ENCODE results near the gene PLXNA4. TPM values are rescaled to one million over a fixed set of nuclear protein-coding genes. Genes with fewer than 3 reads are reported as not detected.

PLXNA4 gene
- total and polyA plus RNA-seq, 9 of the 15 experiments (the other 6 are each of a cell fraction or from before 2014, with no cell fraction given) = under 0.01 to 0.09 TPM; not detected in 7

DNA sequence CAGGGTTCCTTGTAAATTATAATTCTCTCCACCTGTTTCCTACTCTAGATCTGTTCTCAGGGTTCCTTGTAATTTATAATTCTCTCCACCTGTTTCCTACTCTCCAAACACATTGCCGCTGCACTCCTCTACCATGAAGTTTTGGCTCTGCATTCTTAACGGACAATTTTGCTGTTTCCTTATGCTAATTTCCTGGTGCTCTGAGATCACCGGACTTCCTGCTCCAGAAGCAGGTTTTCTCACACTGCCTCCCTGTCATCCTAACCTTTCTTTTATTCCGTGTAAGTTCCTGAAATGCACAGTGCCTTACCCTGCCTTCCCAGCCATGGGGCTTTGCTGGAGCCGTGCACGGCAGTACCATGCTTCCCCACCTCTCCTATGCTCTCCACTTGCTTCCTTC is 256.8 kb downstream of the PLXNA4 start:
- Histone ChIP-seq H3K9me3 (replicated peaks; ENCODE audit: control insufficient read depth, insufficient read depth, low read depth, low read length) (no peaks in the 10 kb centered on the region), H3K9ac (ENCODE audit: insufficient read depth in 1 of 2, low read depth in 2 of 2, low read length in 2 of 2) (no peak overlapping the region), H3K36me3 (ENCODE audit: control insufficient read depth, insufficient read depth, low read length) (no peaks in the 10 kb centered on the region), H3K27me3 (ENCODE audit: control insufficient read depth in 2 of 2, insufficient read depth in 2 of 2, low read length in 2 of 2) (peaks cover 6 to 28% of the 10 kb centered on the region in 2 experiments; a peak in 4 of 5 replicates), H3K4me1 (replicated peaks in 1 of 2; ENCODE audit: control insufficient read depth in 2 of 2, insufficient read depth in 2 of 2, low read length in 2 of 2) (no peaks in the 10 kb centered on the region), H3K4me3 (no peak overlapping the region), H3K4me2 (ENCODE audit: insufficient read depth, low read length) (no peak overlapping the region), H3K27ac (ENCODE audit: extremely low read depth, low read depth, low read length) (no peak overlapping the region), H4K20me1 (replicated peaks; ENCODE audit: control insufficient read depth, insufficient read depth, low read length) (peaks cover 5% of the 10 kb centered on the region; the same call in 1 of the 2 replicates), H2AFZ (ENCODE audit: low read depth, low read length) (no peak overlapping the region), H3K9me1 (ENCODE audit: control insufficient read depth, insufficient read depth, low read length) (no peaks in the 10 kb centered on the region), H3K79me2 (ENCODE audit: control insufficient read depth, insufficient read depth, low read length) (no peaks in the 10 kb centered on the region)
- intact Hi-C loops (cut with micrococcal nuclease) = loop anchor here (2.0 kb wide), 1 partner anchor 173 kb away; no protein-coding TSS in a partner anchor
- no peak for ATAC-seq
- WGBS (ENCODE audit: insufficient coverage, low coverage, missing lambda C conversion rate) = under 1% methylated on average over 6 of the region's 6 CpGs
- no TSS peak for BruUV-seq (replicated peaks)
- POLR2A ChIA-PET = no interaction called here
- no peak for FAIRE-seq
- CTCF ChIA-PET (ENCODE audit: low intra/inter-chr PET ratio) = interaction anchor here (2.5 kb wide), 1 partner anchor 261 kb away, joined by 15 read pairs; no protein-coding TSS in a partner anchor
- no peak for DNase-seq (ENCODE audit: extremely low read depth in 1 of 4, low spot score in 3 of 4)
- in situ Hi-C loops (cut with MboI) = no loop called here
- no peak for TF ChIP-seq SMARCB1 (IDR thresholded peaks at IDR 0.05; ENCODE audit: insufficient read length, low read depth)
- no peak for TF ChIP-seq PCBP1 (IDR thresholded peaks at IDR 0.05; ENCODE audit: low read depth, low read length, poor library complexity, severe bottlenecking)
- TF ChIP-seq ZBTB1 (CRISPR knock-in tag; IDR thresholded peaks at IDR 0.05; ENCODE audit: borderline replicate concordance, low read depth) = no peak
- no peak for TF ChIP-seq ZNF143 (CRISPR knock-in tag; IDR thresholded peaks at IDR 0.05)
- TF ChIP-seq, protein P1, sequence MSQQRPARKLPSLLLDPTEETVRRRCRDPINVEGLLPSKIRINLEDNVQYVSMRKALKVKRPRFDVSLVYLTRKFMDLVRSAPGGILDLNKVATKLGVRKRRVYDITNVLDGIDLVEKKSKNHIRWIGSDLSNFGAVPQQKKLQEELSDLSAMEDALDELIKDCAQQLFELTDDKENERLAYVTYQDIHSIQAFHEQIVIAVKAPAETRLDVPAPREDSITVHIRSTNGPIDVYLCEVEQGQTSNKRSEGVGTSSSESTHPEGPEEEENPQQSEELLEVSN (IDR thresholded peaks at IDR 0.05; ENCODE audit: borderline replicate concordance in 1 of 2, extremely low read depth in 1 of 2, insufficient read depth in 1 of 2, insufficient read length in 1 of 2, low read depth in 1 of 2, low read length in 1 of 2, poor library complexity in 1 of 2, severe bottlenecking in 1 of 2) = no peak
- TF ChIP-seq JUN (IDR thresholded peaks at IDR 0.05; ENCODE audit: borderline replicate concordance, low read depth, low read length) = no peak
- TF ChIP-seq JUN (CRISPR knock-in tag; IDR thresholded peaks at IDR 0.05; ENCODE audit: borderline replicate concordance) = no peak
- TF ChIP-seq, protein P2, sequence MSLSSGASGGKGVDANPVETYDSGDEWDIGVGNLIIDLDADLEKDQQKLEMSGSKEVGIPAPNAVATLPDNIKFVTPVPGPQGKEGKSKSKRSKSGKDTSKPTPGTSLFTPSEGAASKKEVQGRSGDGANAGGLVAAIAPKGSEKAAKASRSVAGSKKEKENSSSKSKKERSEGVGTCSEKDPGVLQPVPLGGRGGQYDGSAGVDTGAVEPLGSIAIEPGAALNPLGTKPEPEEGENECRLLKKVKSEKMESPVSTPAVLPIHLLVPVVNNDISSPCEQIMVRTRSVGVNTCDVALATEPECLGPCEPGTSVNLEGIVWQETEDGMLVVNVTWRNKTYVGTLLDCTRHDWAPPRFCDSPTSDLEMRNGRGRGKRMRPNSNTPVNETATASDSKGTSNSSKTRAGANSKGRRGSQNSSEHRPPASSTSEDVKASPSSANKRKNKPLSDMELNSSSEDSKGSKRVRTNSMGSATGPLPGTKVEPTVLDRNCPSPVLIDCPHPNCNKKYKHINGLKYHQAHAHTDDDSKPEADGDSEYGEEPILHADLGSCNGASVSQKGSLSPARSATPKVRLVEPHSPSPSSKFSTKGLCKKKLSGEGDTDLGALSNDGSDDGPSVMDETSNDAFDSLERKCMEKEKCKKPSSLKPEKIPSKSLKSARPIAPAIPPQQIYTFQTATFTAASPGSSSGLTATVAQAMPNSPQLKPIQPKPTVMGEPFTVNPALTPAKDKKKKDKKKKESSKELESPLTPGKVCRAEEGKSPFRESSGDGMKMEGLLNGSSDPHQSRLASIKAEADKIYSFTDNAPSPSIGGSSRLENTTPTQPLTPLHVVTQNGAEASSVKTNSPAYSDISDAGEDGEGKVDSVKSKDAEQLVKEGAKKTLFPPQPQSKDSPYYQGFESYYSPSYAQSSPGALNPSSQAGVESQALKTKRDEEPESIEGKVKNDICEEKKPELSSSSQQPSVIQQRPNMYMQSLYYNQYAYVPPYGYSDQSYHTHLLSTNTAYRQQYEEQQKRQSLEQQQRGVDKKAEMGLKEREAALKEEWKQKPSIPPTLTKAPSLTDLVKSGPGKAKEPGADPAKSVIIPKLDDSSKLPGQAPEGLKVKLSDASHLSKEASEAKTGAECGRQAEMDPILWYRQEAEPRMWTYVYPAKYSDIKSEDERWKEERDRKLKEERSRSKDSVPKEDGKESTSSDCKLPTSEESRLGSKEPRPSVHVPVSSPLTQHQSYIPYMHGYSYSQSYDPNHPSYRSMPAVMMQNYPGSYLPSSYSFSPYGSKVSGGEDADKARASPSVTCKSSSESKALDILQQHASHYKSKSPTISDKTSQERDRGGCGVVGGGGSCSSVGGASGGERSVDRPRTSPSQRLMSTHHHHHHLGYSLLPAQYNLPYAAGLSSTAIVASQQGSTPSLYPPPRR (CRISPR knock-in tag; IDR thresholded peaks at IDR 0.05; ENCODE audit: borderline replicate concordance) = no peak
- TF ChIP-seq MTF1 (CRISPR knock-in tag; IDR thresholded peaks at IDR 0.05; ENCODE audit: borderline replicate concordance) = no peak
- no peak for TF ChIP-seq PTTG1 (tag; IDR thresholded peaks at IDR 0.05; ENCODE audit: low read depth)
- TF ChIP-seq, protein P3, sequence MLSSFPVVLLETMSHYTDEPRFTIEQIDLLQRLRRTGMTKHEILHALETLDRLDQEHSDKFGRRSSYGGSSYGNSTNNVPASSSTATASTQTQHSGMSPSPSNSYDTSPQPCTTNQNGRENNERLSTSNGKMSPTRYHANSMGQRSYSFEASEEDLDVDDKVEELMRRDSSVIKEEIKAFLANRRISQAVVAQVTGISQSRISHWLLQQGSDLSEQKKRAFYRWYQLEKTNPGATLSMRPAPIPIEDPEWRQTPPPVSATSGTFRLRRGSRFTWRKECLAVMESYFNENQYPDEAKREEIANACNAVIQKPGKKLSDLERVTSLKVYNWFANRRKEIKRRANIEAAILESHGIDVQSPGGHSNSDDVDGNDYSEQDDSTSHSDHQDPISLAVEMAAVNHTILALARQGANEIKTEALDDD (IDR thresholded peaks at IDR 0.05) = no peak
- TF ChIP-seq TAF9B (IDR thresholded peaks at IDR 0.05; ENCODE audit: partially characterized antibody) = no peak
